ENCODE results near the gene SYNE3. TPM values are rescaled to one million over a fixed set of nuclear protein-coding genes. Genes with fewer than 3 reads are reported as not detected.

Gene SYNE3
- total and polyA plus RNA-seq, 9 of the 15 experiments (the other 6 are each of a cell fraction or from before 2014, with no cell fraction given) = 0.04 to 3.1 (median 0.55) TPM

- TF ChIP-seq GATA2 (CRISPR knock-in tag; IDR thresholded peaks at IDR 0.05) (no peak), ZBTB43 (CRISPR knock-in tag; IDR thresholded peaks at IDR 0.05) (no peak), ZNF316 (IDR thresholded peaks at IDR 0.05) (no peak), ZSCAN32 (CRISPR knock-in tag; IDR thresholded peaks at IDR 0.05) (no peak), ARID1B (IDR thresholded peaks at IDR 0.05) (peak; percentile 66; the same call in 1 of the 2 replicates)
Observed at GRCh38 chr14:95545515-95546168, 29.2 kb upstream of the SYNE3 start (continued).

DNA sequence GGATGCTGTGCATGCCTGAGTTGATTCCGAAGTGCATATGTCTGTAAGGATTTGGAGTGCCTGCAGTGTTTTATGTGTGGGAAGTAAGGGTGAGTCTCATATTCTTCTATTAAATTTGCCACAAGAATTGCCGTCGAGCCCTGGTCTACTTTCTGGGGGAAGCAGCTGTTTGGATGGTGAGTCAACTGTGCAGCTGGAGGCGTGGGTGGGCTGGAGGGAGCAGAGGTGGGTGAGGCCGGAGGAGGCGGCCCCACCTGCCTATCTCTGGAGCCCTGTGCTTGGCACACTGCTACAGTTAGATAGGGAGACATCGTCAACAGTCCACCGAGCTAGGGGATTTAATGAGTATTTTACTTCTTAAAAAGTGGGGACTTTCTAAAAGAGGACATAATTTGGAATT lies 28.1 kb upstream of the SYNE3 start:
- Histone ChIP-seq H3K4me2 (ENCODE audit: insufficient read depth, low read length) (peak overlapping the region; percentile 34), H2AFZ (ENCODE audit: low read depth, low read length) (no peak overlapping the region), H3K79me2 (ENCODE audit: control insufficient read depth, insufficient read depth, low read length) (peaks cover 70% of the 10 kb centered on the region), H3K9me3 (replicated peaks; ENCODE audit: control insufficient read depth, insufficient read depth, low read depth, low read length) (no peaks in the 10 kb centered on the region), H3K9me1 (ENCODE audit: control insufficient read depth, insufficient read depth, low read length) (no peaks in the 10 kb centered on the region), H3K27me3 (ENCODE audit: control insufficient read depth in 2 of 2, insufficient read depth in 2 of 2, low read length in 2 of 2) (no peaks in the 10 kb centered on the region), H4K20me1 (replicated peaks; ENCODE audit: control insufficient read depth, insufficient read depth, low read length) (peaks cover 12% of the 10 kb centered on the region; the same call in 1 of the 2 replicates), H3K27ac (ENCODE audit: extremely low read depth, low read depth, low read length) (peak overlapping the region; percentile 70; the same call in 2 of the 3 replicates), H3K4me1 (replicated peaks in 1 of 2; ENCODE audit: control insufficient read depth in 2 of 2, insufficient read depth in 2 of 2, low read length in 2 of 2) (peaks cover 13 to 57% of the 10 kb centered on the region in 2 experiments; a peak in 4 of 5 replicates), H3K9ac (ENCODE audit: insufficient read depth in 1 of 2, low read depth in 2 of 2, low read length in 2 of 2) (no peak overlapping the region; a peak in 1 of 4 replicates), H3K36me3 (ENCODE audit: control insufficient read depth, insufficient read depth, low read length) (peaks cover 50% of the 10 kb centered on the region), H3K4me3 (no peak overlapping the region)
- POLR2A ChIA-PET = interaction anchor here (0.5 to 1.4 kb wide), 4 partner anchors 9 to 491 kb away, joined by 3 to 4 read pairs (median 4); partner anchors contain the start of gene GLRX5
- in situ Hi-C loops (cut with MboI) (no loop called here), intact Hi-C loops (cut with micrococcal nuclease) (no loop called here)
- DNase-seq (ENCODE audit: extremely low read depth in 1 of 4, low spot score in 3 of 4) (peak; percentile 69 to 83 (median 76)), FAIRE-seq (peak; percentile 86), ATAC-seq (peak; percentile 73)
- no TSS peak for BruUV-seq (replicated peaks)
- 2% methylated on average over 7 of the region's 8 CpGs for WGBS (ENCODE audit: insufficient coverage, low coverage, missing lambda C conversion rate)
- CTCF ChIA-PET (ENCODE audit: low intra/inter-chr PET ratio) = interaction anchor here (0.5 kb wide), 1 partner anchor 10 kb away, joined by 6 read pairs; no protein-coding TSS in a partner anchor
- TF ChIP-seq LARP7 (IDR thresholded peaks at IDR 0.05) (no peak), TEAD4 (IDR thresholded peaks at IDR 0.05; ENCODE audit: low read length) (peak; percentile 88), TEAD4 (CRISPR knock-in tag; IDR thresholded peaks at IDR 0.05; ENCODE audit: borderline replicate concordance) (no peak), ZNF175 (CRISPR knock-in tag; IDR thresholded peaks at IDR 0.05; ENCODE audit: low read depth) (no peak), ETS1 (conservative IDR thresholded peaks at IDR 0.05; ENCODE audit: control insufficient read depth, low read depth, low read length) (peak; percentile 51; the same call in 1 of the 2 replicates), POLR2AphosphoS2 (IDR thresholded peaks at IDR 0.05; ENCODE audit: low read length) (no peak), SRSF1 (IDR thresholded peaks at IDR 0.05; ENCODE audit: low read depth, low read length) (no peak), HNRNPK (IDR thresholded peaks at IDR 0.05; ENCODE audit: low read depth, low read length, poor library complexity, severe bottlenecking) (no peak), BRD4 (IDR thresholded peaks at IDR 0.05) (no peak), CREM (IDR thresholded peaks at IDR 0.05; ENCODE audit: low read depth) (0 out of 2 replicates have a peak, but pooled peaks have one; percentile 20), YY1 (IDR thresholded peaks at IDR 0.05; ENCODE audit: borderline replicate concordance in 1 of 3, control insufficient read depth in 1 of 3, extremely low read depth in 1 of 3, insufficient read depth in 3 of 3, insufficient read length in 1 of 3, insufficient replicate concordance in 2 of 3, low read depth in 1 of 3, low read length in 2 of 3) (peak in 1 of 3 experiments; percentile 11)
- TF ChIP-seq, protein P1, sequence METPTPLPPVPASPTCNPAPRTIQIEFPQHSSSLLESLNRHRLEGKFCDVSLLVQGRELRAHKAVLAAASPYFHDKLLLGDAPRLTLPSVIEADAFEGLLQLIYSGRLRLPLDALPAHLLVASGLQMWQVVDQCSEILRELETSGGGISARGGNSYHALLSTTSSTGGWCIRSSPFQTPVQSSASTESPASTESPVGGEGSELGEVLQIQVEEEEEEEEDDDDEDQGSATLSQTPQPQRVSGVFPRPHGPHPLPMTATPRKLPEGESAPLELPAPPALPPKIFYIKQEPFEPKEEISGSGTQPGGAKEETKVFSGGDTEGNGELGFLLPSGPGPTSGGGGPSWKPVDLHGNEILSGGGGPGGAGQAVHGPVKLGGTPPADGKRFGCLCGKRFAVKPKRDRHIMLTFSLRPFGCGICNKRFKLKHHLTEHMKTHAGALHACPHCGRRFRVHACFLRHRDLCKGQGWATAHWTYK (CRISPR knock-in tag; IDR thresholded peaks at IDR 0.05) = no peak
